Measurements from ENCODE around the gene WSB1. TPM values are rescaled to one million over a fixed set of nuclear protein-coding genes. Genes with fewer than 3 reads are reported as not detected.

The WSB1 gene
- total RNA-seq, 1 donor from 2014 or later: 443 TPM

DNA sequence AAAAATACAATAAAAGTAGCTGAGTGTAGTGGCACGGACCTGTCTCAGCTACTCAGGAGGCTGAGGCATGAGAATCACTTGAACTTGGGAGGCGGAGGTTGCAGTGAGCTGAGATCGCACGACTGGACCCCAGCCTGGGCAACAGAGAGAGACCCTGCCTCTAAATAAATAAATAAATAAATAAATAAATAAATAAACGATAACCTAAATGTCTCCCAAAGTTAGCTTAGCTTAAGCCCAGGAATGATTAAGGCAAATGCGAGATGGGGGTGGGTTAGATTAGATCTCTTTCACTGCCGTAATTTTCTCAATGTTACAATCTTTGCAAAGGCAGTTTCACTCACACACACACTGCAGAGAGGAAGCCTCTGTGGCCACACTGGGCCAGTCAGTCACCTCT, 46.7 kb downstream of the WSB1 start:
- no peak for DNase-seq (ENCODE audit: low spot score)
- no peaks in the 10 kb centered on the region for H3K36me3 Mint-ChIP-seq (ENCODE audit: low read depth, unreplicated experiment)
- H3K9me3 Mint-ChIP-seq (ENCODE audit: unreplicated experiment): no peaks in the 10 kb centered on the region
- TF ChIP-seq, protein P1, sequence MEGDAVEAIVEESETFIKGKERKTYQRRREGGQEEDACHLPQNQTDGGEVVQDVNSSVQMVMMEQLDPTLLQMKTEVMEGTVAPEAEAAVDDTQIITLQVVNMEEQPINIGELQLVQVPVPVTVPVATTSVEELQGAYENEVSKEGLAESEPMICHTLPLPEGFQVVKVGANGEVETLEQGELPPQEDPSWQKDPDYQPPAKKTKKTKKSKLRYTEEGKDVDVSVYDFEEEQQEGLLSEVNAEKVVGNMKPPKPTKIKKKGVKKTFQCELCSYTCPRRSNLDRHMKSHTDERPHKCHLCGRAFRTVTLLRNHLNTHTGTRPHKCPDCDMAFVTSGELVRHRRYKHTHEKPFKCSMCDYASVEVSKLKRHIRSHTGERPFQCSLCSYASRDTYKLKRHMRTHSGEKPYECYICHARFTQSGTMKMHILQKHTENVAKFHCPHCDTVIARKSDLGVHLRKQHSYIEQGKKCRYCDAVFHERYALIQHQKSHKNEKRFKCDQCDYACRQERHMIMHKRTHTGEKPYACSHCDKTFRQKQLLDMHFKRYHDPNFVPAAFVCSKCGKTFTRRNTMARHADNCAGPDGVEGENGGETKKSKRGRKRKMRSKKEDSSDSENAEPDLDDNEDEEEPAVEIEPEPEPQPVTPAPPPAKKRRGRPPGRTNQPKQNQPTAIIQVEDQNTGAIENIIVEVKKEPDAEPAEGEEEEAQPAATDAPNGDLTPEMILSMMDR (IDR thresholded peaks at IDR 0.05; ENCODE audit: unreplicated experiment): no peak
- H3K27ac Mint-ChIP-seq (ENCODE audit: unreplicated experiment): no peak overlapping the region
- peaks cover 5% of the 10 kb centered on the region for H3K27me3 Mint-ChIP-seq (ENCODE audit: unreplicated experiment)
- H3K4me3 Mint-ChIP-seq (ENCODE audit: unreplicated experiment): no peak overlapping the region
- peaks cover 14% of the 10 kb centered on the region for H3K4me1 Mint-ChIP-seq (ENCODE audit: unreplicated experiment)

DNA sequence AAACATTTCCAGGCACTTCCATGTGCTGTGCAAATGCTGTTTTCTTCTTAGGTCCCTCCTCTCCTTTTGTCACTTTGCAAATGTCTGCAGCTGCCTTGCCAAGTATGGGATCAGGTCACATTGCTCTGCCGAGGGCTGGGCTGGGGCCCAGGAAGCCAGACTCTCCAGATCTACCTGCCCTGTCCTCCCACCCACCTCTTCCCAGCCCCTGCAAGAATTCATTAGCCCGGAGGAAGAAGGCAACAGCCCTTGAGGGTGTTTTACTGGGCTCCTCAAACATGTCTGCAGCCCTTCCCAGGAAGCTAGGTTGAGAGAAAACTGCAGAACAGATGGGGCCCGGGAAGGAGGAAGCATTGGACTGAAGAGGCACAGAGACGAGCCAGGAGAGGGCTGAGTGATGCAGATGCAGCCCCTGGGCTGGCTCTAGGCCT, 47.1 kb downstream of the WSB1 start:
- Mint-ChIP-seq H3K27me3 (ENCODE audit: unreplicated experiment) (peaks cover 5% of the 10 kb centered on the region), H3K4me3 (ENCODE audit: unreplicated experiment) (no peak overlapping the region), H3K9me3 (ENCODE audit: unreplicated experiment) (no peaks in the 10 kb centered on the region), H3K36me3 (ENCODE audit: low read depth, unreplicated experiment) (no peaks in the 10 kb centered on the region), H3K4me1 (ENCODE audit: unreplicated experiment) (peaks cover 17% of the 10 kb centered on the region), H3K27ac (ENCODE audit: unreplicated experiment) (no peak overlapping the region)
- TF ChIP-seq, protein P1 (IDR thresholded peaks at IDR 0.05; ENCODE audit: unreplicated experiment): no peak
- no peak for DNase-seq (ENCODE audit: low spot score)

- no peak for DNase-seq (ENCODE audit: low spot score)
- peaks cover 20% of the 10 kb centered on the region for H3K4me1 Mint-ChIP-seq (ENCODE audit: unreplicated experiment)
- no peak overlapping the region for H3K4me3 Mint-ChIP-seq (ENCODE audit: unreplicated experiment)
- H3K36me3 Mint-ChIP-seq (ENCODE audit: low read depth, unreplicated experiment): no peaks in the 10 kb centered on the region
- H3K27ac Mint-ChIP-seq (ENCODE audit: unreplicated experiment): no peak overlapping the region
- peaks cover 5% of the 10 kb centered on the region for H3K27me3 Mint-ChIP-seq (ENCODE audit: unreplicated experiment)
- no peaks in the 10 kb centered on the region for H3K9me3 Mint-ChIP-seq (ENCODE audit: unreplicated experiment)
- TF ChIP-seq, protein P1 (IDR thresholded peaks at IDR 0.05; ENCODE audit: unreplicated experiment): no peak
These were observed 48.1 kb downstream of the WSB1 start for GRCh38 chr17:27342059-27342458.

- DNase-seq (ENCODE audit: low spot score): no peak
These were observed 49.4 kb downstream of the WSB1 start for GRCh38 chr17:27343294-27343693.

GRCh38 chr17:27343977-27344607, 50.2 kb downstream of the WSB1 start:
- H3K4me3 Mint-ChIP-seq (ENCODE audit: unreplicated experiment): no peak overlapping the region
- no peaks in the 10 kb centered on the region for H3K36me3 Mint-ChIP-seq (ENCODE audit: low read depth, unreplicated experiment)
- H3K4me1 Mint-ChIP-seq (ENCODE audit: unreplicated experiment): peaks cover 31% of the 10 kb centered on the region
- peaks cover 5% of the 10 kb centered on the region for H3K27me3 Mint-ChIP-seq (ENCODE audit: unreplicated experiment)
- H3K27ac Mint-ChIP-seq (ENCODE audit: unreplicated experiment): no peak overlapping the region
- TF ChIP-seq, protein P1 (IDR thresholded peaks at IDR 0.05; ENCODE audit: unreplicated experiment): no peak
- no peaks in the 10 kb centered on the region for H3K9me3 Mint-ChIP-seq (ENCODE audit: unreplicated experiment)
- no peak for DNase-seq (ENCODE audit: low spot score)

More at GRCh38 chr17:27343294-27343693, 49.4 kb downstream of the WSB1 start:
- Mint-ChIP-seq H3K9me3 (ENCODE audit: unreplicated experiment) (no peaks in the 10 kb centered on the region), H3K4me3 (ENCODE audit: unreplicated experiment) (no peak overlapping the region), H3K36me3 (ENCODE audit: low read depth, unreplicated experiment) (no peaks in the 10 kb centered on the region), H3K27me3 (ENCODE audit: unreplicated experiment) (peaks cover 5% of the 10 kb centered on the region), H3K4me1 (ENCODE audit: unreplicated experiment) (peaks cover 27% of the 10 kb centered on the region), H3K27ac (ENCODE audit: unreplicated experiment) (no peak overlapping the region)
- TF ChIP-seq, protein P1 (IDR thresholded peaks at IDR 0.05; ENCODE audit: unreplicated experiment): no peak

All from endothelial cell (in vitro differentiated cells).